Vagina (tissue), 2 donors: ENCODE data around the gene SDHB. TPM values are rescaled to one million over a fixed set of nuclear protein-coding genes. Genes with fewer than 3 reads are reported as not detected.

Experiments used
- DNase-seq, 2 donors: peaks; one replicate each; pipeline ENCODE4 v3.0.0-alpha.2; 2017; ENCODE audit errors: extremely low spot score in 2 of 2
- H3K27ac ChIP-seq: fragments of 200-600 bp; sonication (generic); one replicate; pipeline ENCODE4 v1.5.1; 2019
- H3K27me3 ChIP-seq: fragments of 200-600 bp; sonication (generic); one replicate; pipeline ENCODE4 v1.5.1; 2019
- H3K36me3 ChIP-seq, 2 donors: fragments of 200-600 bp; sonication (generic); one replicate each; pipeline ENCODE4 v1.5.1; 2017 to 2019
- H3K4me1 ChIP-seq: fragments of 200-600 bp; sonication (generic); one replicate; pipeline ENCODE4 v1.5.1; 2019
- H3K4me3 ChIP-seq, 2 donors: fragments of 200-600 bp; sonication (generic); 1 replicate in 1 of 2; 2 replicates in 1 of 2; pipeline ENCODE4 v1.5.1; 2016 to 2019
- H3K9me3 ChIP-seq: fragments of 200-600 bp; sonication (generic); one replicate; pipeline ENCODE4 v1.5.1; 2019
- POLR2A ChIP-seq, 2 donors: fragments of 450-650 bp; IDR thresholded peaks; one replicate each; pipeline ENCODE4 v1.6.1; 2017; ENCODE audit warnings: antibody characterized with exemption in 2 of 2, mild to moderate bottlenecking in 2 of 2, moderate library complexity in 2 of 2
- POLR2AphosphoS5 ChIP-seq, 2 donors: sonication (generic); formaldehyde crosslinking; IDR thresholded peaks; one replicate each; pipeline ENCODE4 v1.9.0; 2017; ENCODE audit warnings: antibody characterized with exemption in 2 of 2, mild to moderate bottlenecking in 2 of 2, low read depth in 1 of 2; ENCODE audit not compliant: insufficient read depth in 1 of 2
- intact Hi-C: fragments of 100-400 bp; cut with DNase I; formaldehyde crosslinking; loops from one replicate; pipeline ENCODE4 v1.15.1; 2023
- total RNA-seq: library from RNA; depleted of rRNA; stranded (reverse); fragments of >200 nt; gene quantifications from one replicate; pipeline ENCODE4 v1.2.3, GENCODE V29; 2016
- TF ChIP-seq, protein P1 (sequence below), 3 experiments: fragments of 450-650 bp in 2 of 3; fragments of 200-600 bp in 1 of 3; sonication (generic) in 1 of 3; IDR thresholded peaks; one replicate each; pipeline ENCODE4 v1.5.1; 2017 to 2019; ENCODE audit warnings: antibody characterized with exemption in 3 of 3, mild to moderate bottlenecking in 2 of 3, moderate library complexity in 2 of 3

SDHB gene
- total RNA-seq, 1 donor from 2014 or later = 96.5 TPM

DNA sequence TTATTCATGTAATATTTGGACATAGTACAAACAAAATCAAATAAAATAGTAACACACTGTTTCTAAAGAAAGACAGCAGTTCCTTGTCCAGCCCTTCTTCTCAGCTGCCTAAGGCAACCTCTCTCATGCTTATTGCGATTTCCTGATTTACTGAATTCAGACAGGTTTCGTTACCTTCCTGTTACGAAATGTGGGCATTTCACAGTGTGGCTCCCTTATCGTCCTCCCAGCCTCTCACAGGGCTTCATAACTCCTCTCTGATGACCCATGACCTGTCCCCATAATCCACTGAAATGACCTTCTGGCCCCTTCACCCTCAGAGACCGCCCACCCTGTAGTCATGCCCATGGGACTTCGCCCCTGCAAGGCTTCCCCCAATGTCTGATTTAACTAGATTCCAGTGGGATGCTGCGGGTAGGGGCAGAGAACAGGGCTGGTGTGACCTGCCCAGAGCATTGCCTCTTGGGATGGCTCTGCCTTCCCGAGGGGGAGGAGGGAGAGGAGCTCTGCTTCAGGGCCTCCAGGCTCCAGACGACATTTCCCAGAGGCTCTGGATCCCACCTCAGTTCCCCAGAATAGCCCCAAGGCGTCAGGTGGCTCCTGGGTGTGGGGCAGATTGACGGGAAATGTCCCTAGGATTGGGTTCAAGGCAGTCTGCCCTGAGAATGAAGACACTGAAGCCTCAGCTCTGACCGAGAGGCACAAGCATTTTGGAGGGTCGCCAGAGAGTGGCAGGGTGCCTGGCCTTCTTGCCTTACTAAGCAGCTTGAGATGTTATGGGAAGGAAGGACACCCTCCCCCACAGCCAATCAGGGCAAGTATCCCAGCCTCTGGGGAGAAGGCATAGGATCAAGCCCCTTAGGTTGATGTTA lies 44.9 kb upstream of the SDHB start:
- intact Hi-C loops = no loop called here
- Histone ChIP-seq H3K27ac (no peak overlapping the region), H3K9me3 (no peaks in the 10 kb centered on the region), H3K36me3 (no peaks in the 10 kb centered on the region), H3K27me3 (no peaks in the 10 kb centered on the region), H3K4me1 (peaks cover 4% of the 10 kb centered on the region), H3K4me3 (no peak overlapping the region)
- TF ChIP-seq, protein P1, sequence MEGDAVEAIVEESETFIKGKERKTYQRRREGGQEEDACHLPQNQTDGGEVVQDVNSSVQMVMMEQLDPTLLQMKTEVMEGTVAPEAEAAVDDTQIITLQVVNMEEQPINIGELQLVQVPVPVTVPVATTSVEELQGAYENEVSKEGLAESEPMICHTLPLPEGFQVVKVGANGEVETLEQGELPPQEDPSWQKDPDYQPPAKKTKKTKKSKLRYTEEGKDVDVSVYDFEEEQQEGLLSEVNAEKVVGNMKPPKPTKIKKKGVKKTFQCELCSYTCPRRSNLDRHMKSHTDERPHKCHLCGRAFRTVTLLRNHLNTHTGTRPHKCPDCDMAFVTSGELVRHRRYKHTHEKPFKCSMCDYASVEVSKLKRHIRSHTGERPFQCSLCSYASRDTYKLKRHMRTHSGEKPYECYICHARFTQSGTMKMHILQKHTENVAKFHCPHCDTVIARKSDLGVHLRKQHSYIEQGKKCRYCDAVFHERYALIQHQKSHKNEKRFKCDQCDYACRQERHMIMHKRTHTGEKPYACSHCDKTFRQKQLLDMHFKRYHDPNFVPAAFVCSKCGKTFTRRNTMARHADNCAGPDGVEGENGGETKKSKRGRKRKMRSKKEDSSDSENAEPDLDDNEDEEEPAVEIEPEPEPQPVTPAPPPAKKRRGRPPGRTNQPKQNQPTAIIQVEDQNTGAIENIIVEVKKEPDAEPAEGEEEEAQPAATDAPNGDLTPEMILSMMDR (IDR thresholded peaks at IDR 0.05) = no peak
- TF ChIP-seq POLR2A (IDR thresholded peaks at IDR 0.05) (no peak), POLR2AphosphoS5 (IDR thresholded peaks at IDR 0.05; ENCODE audit: insufficient read depth in 1 of 2, low read depth in 1 of 2) (no peak)
- DNase-seq = no peak

DNA sequence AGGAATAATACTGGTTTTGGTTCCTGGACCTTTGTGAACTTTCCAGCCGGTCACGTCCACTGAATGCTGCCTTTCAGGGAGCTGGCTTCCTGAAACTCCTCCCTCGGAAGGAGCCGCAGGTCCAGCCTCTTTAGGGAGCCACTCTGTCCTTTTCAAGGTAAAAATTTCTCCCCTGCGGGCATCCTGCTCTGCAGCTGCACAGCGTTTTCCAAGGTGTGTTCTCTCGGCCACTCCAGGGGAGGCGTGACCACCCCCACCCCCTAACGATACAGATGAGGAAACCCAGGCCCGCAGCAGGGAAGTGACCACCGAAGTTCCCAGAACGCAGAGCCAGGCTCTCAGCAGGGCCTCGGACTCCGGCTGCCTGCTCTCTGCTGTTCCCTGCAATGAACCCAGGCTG lies 44.0 kb upstream of the SDHB start:
- Histone ChIP-seq H3K9me3 (no peaks in the 10 kb centered on the region), H3K4me1 (peaks cover 4% of the 10 kb centered on the region), H3K27me3 (no peaks in the 10 kb centered on the region), H3K36me3 (no peaks in the 10 kb centered on the region), H3K27ac (no peak overlapping the region), H3K4me3 (no peak overlapping the region)
- intact Hi-C loops = no loop called here
- TF ChIP-seq POLR2A (IDR thresholded peaks at IDR 0.05) (no peak), POLR2AphosphoS5 (IDR thresholded peaks at IDR 0.05; ENCODE audit: insufficient read depth in 1 of 2, low read depth in 1 of 2) (no peak)
- TF ChIP-seq, protein P1 (IDR thresholded peaks at IDR 0.05) = no peak
- DNase-seq = no peak

DNA sequence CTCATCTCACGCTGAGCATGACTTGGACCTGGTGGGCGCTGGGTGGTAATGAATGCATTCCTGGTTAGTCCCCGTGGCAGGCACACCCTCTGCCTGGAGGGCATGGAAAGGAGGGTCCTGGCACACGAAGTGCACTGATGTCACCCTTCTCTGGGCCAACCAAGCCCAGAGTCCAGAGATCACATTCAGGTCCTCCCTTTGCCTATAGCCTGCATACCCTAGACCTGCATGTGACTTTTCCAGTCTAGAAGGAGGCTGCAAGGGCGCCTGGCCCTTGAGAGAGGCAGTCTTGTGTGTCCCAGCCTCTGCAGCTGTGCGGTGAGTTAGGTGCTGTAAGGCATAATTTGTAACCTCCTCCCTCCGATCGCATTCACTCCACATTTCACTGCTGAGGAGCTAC lies 43.3 kb upstream of the SDHB start:
- TF ChIP-seq, protein P1 (IDR thresholded peaks at IDR 0.05) = no peak
- TF ChIP-seq POLR2A (IDR thresholded peaks at IDR 0.05) = no peak
- no peak for TF ChIP-seq POLR2AphosphoS5 (IDR thresholded peaks at IDR 0.05; ENCODE audit: insufficient read depth in 1 of 2, low read depth in 1 of 2)
- peaks cover 4% of the 10 kb centered on the region for H3K4me1 ChIP-seq
- no peak for DNase-seq
- intact Hi-C loops = no loop called here
- H3K27ac ChIP-seq = no peak overlapping the region
- H3K4me3 ChIP-seq = no peak overlapping the region
- no peaks in the 10 kb centered on the region for H3K36me3 ChIP-seq
- H3K27me3 ChIP-seq = no peaks in the 10 kb centered on the region
- H3K9me3 ChIP-seq = no peaks in the 10 kb centered on the region

DNA sequence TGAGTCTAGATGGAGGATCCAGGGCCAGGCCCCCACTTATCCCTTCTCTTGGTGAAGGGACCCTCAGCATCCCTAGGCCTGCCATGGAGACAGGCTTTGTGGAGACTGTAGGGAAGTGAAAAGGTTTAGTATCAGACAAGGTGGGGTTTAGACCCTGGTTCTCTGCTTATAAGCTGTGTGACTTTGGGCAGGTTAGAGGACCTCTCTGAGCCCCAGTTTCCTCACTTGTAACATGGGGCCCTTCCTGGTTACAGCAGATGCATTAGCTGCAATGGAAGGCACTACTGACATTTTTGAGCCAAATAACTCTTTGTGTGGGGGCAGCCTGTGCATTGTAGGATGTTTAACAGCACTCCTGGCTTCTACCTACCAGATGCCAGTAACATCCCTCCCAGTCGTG lies 42.8 kb upstream of the SDHB start:
- no peak for DNase-seq
- TF ChIP-seq, protein P1 (IDR thresholded peaks at IDR 0.05) = no peak
- TF ChIP-seq POLR2AphosphoS5 (IDR thresholded peaks at IDR 0.05; ENCODE audit: insufficient read depth in 1 of 2, low read depth in 1 of 2) = no peak
- intact Hi-C loops = no loop called here
- H3K27ac ChIP-seq = no peak overlapping the region
- H3K27me3 ChIP-seq = no peaks in the 10 kb centered on the region
- H3K4me3 ChIP-seq = no peak overlapping the region
- H3K36me3 ChIP-seq = no peaks in the 10 kb centered on the region
- H3K9me3 ChIP-seq = no peaks in the 10 kb centered on the region
- H3K4me1 ChIP-seq = peaks cover 4% of the 10 kb centered on the region

DNA sequence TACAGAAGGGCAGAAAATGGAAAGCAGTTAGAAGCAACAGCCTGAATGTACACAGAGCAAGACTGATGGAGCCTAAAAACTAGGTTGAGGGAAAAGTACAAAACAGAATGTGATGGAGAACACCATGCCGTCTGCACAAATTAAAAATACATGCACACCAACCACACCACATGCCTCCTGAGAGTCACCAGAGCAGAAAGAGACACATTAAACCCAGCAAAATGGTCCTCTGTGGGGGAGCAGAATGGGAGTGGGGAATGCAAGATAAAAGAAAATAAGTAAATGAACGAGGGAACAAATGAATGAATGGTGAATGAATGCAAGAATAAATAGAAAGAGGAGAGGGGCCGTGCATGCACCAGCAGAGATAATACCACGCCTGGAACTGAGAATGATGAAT lies 41.3 kb upstream of the SDHB start:
- no peak for DNase-seq
- intact Hi-C loops = no loop called here
- TF ChIP-seq POLR2A (IDR thresholded peaks at IDR 0.05) = no peak
- no peak for TF ChIP-seq POLR2AphosphoS5 (IDR thresholded peaks at IDR 0.05; ENCODE audit: insufficient read depth in 1 of 2, low read depth in 1 of 2)
- TF ChIP-seq, protein P1 (IDR thresholded peaks at IDR 0.05) = no peak
- Histone ChIP-seq H3K36me3 (no peaks in the 10 kb centered on the region), H3K4me1 (peaks cover 4% of the 10 kb centered on the region), H3K27ac (no peak overlapping the region), H3K9me3 (no peaks in the 10 kb centered on the region), H3K27me3 (no peaks in the 10 kb centered on the region), H3K4me3 (no peak overlapping the region)
